HG03378 (cell line): Measurements from ENCODE around the gene GPR119.
"Not testable (repeated sequence)": the region's sequence is repeated elsewhere in the genome, so short reads cannot be mapped to it uniquely, and the experiment has no call there.

Experiments
- ATAC-seq: cut with Tn5 transposase; IDR thresholded peaks from one replicate; pipeline ENCODE4 v1.9.1; 2021; ENCODE audit warnings: mild to moderate bottlenecking, moderate library complexity; ENCODE audit not compliant: unreplicated experiment

GPR119 gene

DNA sequence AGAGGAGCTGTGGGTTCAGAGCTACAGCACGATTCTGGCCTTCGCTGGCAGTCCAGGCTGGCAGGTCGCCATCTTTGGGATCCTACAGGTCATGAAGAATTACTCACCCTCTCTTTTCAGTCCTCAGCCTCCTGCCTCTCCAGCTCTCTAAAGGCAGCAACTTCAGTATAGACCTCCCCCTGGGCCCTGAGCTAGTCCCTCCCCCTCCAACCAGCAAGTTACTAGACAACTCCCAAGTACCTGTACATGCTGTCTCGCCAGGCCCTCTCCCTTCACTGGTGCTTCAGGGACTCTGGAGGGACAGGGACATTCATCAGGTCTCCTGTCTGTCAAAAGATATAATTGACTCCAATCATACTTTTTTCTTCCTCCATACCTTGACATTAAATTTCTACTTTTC, at the start of gene GPR119:
TSS of gene GPR119 (minus strand) at position 155 of the 400 bp plus-strand sequence. CDS start 227 bp downstream, outside the sequence.
- ATAC-seq: no peak

DNA sequence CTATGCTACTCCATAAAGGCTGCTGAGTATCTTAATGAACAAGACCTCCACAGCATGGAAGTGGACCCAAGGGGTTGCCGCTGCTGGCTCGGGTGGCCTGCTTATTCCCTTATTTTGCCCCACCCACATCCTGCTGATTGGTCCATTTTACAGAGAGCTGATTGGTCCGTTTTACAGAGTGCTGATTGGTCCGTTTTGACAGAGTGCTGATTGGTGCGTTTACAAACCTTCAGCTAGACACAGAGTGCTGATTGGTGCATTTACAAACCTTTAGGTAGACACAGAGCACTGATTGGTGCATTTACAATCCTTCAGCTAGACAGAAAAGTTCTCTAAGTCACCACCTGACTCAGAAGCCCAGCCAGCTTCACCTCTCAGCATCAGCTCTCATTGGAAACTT, 43.8 kb upstream of the GPR119 start:
- ATAC-seq: not testable (repeated sequence)

DNA sequence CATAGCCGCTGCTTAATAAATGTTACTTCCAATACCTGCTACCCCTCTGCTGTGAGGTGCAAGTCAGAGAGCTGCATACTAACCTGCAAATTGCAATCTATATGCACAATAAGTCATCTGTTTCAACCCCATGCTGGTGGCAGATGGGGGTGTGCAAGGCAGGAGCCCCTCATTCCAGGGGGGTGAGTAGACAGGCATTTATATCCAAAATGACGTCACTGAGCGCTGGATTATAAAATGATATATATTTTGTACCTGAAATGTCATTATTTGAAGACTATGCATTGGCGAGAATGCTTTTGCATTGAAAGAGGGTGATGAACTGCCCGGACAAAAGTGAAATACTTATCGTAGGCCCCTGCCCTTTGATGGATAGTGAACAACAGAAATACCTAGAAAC, 41.1 kb upstream of the GPR119 start:
- ATAC-seq: no peak

DNA sequence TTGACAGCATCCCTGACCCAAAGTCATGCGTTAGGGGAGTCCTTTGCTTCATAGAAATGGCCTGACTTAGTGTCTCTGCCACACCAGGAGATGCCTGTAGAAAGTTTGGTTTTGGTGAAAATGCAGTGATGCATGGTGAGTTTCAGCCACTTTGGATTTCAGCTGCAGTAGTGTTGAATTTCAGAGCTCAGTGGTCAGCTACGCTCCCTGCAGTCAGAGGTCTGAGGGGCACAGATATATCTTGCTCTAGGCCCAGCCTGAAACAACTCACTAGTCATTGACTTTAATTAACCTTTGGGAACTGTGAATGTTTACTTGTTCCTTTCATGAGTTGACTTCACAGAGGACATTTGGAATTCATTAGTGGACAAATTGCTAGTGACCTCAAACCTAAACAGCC, 33.8 kb upstream of the GPR119 start:
- no peak for ATAC-seq

DNA sequence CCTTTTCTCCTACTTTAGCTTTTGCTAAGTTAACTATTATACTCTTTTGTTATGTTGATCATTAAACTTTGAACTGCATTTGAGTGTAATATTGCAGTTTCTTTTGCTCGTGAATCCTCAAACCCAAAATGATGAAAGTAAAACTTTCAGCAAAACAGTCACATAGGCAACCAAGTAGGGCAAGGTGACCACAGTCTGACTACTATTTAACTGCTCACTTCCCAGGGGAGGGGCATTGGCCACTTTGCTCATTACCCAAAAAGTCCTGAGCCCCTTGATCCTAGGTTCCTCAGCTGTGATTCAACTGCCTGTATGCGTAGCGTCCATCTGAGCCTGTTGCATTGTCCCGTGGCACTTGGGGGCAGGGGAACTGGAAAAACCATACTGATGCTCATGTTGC, 33.3 kb upstream of the GPR119 start:
- ATAC-seq: peak; percentile 33

DNA sequence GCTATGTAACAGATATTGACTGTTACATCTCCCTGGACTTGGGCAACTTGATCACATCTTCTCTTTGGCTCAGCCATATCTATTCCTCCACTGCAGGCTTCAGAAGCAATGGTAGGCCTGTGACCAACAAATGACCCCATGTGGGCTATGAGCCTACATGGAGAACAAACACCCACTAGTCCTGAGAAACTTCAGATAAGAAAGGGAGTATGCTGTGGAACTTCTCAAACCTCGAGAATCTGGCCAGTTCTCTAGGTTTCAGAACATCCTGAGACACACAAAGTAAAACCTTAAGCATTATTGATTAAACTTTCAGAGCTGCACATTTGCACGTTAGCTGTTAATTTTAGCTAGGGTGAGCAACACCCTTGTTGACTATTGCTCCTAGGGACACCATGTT, 32.6 kb upstream of the GPR119 start:
- ATAC-seq: peak; percentile 56

DNA sequence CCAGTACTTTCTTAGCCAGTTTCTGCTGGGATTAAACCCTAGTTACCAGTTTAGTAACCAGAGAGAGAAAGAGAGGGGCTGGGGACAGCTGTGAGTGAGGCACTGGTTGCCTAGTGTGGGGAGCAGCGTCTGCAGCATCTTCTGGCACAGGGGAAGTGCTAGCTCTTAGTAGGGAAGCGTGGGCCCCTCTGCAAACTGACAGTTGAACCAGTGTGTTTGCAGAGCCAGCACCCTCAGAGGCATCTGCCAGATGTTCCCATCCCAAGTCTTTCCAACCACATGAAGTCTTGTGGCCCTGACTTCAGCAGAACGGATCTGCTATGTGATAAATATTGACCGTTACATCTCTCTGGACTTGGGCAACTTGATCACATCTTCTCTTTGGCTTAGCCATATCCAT, 31.3 kb upstream of the GPR119 start:
- no peak for ATAC-seq

DNA sequence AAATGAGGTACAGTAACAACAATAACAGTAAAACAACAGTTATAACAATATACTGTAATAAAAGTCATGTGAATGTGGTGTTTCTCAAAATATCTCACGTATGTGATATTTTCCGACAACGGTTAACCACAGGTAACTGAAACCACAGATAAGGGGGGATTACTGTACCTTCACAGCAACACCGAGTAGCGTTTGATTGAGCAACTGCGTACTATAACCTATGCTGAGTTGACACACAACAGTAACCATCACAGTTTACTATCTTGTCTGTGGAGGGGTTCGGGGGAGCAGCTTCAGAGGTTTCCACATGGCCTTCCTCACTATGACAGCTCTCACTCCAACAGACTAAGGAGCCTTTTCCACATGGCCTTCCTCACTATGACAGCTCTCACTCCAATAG, 29.7 kb upstream of the GPR119 start:
- no peak for ATAC-seq

DNA sequence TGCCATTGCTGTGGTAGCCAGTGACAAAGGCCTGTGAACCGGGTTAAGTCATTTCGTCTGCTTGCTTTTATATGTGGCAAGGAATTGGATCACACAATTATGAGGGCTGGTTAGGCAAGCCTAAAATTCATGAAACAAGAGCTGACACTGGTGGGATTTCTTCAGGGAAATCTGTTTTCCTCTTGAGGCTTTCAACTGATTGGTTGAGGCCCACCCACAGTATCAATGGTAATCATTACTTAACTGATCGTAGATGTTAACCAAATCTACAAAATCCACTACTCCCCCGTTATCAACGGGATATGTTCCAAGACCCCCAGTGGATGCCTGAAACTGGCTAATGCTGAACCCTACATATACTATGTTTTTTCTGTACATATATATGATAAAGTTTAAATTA, 29.3 kb upstream of the GPR119 start:
- no peak for ATAC-seq

DNA sequence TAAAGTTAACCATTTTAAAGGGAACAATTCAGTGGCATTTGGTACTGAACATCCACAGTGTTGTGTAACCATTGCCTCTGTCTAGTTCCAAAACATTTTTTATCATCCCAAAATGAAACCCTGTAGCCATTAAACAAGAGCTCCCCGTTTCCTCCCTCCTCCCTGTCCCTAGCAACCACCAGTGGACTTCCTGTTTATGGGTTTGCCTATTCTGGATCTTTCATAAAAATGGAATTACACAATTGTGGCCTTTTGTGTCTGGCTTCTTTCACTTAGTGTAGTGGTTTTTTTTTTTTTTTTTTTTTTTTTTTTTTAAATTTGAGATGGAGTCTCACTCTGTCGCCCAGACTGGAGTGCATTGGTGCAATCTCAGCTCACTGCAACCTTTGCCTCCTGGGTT, 27.9 kb upstream of the GPR119 start:
- no peak for ATAC-seq

DNA sequence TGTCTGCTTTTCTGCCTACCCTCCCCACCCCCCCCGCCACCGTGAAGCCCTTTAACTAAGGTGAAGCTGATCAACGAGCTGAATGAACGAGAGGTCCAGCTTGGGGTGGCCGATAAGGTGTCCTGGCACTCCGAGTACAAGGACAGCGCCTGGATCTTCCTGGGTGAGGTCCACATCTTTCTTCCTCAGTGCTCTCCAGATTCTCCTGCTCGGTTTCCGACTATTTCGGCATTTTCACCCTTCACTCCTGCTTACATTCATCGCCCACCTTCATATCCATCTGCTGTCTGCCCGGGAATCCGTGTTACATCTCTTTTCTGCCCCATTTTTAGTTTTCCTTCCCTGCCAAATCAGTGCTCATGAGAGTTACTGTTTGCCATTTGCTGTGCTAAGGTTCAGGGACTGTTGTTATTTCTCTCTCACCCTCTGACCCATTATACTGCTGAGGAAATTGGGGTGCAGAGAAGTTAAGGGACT, 16.8 kb upstream of the GPR119 start:
- ATAC-seq: no peak

DNA sequence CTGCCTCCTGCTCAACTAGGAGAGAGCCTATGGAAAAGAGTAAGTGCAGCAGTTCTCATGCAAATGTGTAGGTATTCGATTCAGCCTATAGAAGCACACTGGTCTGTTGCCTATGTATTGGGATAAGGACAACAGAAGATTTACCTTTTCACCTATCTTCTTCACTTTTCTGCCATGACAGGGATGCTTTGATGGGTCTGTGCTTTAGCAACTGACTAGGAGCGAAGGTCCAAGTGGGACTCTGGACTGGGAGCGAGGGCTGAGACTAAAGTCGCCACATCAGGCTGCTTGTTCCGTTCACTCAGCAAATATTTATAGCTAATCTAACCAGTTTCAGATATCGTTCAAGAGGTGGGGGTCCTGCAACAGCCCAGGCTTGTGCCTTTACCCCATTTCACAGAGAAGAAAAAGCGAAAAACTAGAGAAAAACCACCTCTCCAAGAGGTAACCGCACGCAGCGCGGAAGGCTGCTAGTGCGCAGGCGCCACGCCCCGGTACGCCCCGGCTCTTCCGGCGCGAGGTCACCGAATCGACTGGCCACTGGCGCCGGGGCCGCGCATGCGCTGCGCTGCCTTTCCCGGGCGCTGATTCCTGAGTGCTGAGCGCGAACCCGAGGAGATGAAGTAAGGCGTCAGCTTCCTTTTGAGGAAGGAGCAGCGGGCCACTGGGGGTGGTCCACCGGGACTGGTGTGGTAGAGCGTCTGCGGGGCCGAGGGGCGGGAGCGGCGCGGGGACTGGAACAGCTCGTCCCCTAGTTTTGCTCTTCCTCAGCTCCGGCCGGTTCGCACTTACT, 16.1 kb upstream of the GPR119 start, which contains the start of gene RBMX2:
TSS of gene RBMX2 (plus strand) at position 573 of the 793 bp plus-strand sequence. CDS start at position 619, 46 bp downstream.
- ATAC-seq: peak; percentile 86

DNA sequence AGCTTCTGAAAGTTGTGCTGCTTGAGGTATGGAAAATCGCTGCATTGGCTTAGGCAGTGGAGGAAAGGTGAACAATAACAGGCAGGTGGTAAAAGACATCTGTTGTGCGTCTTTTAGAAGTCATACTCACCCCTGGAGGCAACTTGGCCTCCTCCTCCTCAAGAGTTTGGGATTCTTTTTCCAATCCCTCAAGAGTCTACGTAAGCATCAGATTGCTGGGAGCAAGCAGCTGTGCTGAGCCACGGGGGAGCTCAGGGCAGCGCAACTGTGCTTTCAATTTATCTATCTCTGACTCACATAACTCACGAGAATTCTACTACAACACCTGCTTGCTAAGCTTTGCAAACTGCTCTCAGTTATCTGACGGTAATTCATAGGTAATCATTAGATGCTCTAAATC, 9.9 kb upstream of the GPR119 start:
- ATAC-seq: no peak

DNA sequence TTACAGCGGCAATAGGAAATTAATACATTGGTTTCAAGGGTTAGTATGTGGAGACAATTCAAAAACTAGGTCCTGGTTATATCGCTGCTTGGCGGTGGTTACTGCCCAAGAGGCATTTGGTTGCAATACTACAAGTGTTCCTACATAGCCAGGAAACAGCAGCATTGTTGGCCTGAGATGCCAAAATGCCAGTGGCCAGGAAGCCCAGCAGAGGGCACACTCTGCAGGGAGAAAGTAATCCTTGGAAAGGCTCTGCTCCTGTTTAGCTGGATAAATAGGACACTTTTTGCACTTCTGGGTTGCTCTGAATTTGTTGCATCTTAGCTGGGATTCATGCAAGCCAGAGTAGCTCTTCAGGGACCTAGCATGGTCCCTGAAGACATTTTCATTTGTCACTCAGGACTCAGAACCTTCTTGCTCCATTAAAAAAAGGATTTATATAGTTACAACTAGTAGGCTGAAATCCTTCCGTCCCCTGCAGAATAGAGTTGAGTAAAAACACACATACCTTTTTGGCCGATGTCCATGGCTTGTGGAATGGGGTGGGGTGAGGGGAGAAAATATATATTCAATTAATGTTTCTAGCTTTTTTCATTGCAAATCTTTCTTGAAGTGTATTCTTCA, 8.1 kb upstream of the GPR119 start:
- no peak for ATAC-seq

DNA sequence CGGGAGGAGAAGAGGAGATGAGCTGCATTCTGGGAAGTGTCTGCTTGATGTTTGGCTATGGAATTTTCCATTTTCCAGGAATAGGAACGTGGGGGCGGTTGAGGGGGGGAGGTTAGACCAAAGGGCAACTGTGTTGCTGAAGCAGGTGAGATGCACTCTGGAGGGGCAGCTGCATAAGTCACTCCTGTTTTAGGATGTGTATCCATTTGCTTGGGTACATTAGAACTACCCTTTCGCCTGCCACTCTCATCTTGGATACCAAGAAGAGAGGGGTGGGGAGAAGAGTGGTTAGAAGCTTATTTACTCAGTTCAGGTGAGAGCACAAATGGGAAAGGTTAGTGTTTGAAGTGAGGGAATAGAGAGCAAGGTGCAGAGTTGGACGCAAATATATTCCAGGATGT, 934 bp upstream of the GPR119 start:
- ATAC-seq: no peak

DNA sequence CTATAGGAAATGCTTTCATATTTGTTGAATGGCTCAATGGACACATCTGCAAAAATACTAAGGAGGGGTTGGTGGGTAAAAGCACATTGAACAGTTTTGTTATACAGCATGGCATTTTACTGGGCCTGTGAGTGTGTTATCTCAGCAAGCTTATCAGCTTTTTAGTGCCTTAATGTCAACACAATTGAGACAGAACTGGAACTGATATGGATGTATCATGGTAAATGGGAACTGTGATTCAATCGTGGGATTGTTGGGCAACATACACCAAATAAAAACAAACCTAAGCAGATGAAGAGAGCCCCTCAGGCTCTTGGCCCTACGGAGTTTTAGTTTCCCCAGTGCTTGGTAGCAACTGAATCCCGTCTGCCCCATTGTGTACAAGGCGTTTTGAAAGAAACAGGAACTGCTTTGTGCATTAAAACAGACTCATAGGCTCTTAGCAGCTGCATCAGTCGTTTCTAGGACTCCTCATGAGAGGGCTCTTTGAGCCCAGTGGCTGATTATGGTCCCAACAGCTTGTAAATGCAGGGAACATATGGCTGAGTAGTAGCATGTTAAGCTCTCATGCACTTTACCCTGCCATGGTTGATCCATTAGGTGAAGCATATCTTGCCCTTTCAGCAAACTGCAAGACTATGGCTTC, 7.3 kb downstream of the GPR119 start:
- ATAC-seq: no peak

DNA sequence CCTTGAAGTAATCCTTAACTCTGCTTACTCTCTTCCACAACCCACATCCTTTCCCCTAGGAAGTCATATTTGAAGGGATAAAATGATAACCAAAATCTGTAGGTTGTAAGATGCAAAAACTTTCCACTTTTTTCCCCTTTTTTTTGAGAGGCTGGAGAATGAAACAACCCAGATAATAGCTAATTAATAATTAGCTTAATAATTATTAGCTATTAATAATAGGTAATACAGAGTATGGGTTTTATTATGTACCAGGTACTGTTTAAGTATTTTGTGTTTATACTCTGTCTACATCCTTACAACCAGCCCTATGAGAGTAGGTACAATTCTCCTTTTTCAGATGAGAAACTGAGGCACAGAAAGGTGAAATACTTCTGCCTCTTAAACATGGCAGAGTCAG, 9.4 kb downstream of the GPR119 start:
- no peak for ATAC-seq

DNA sequence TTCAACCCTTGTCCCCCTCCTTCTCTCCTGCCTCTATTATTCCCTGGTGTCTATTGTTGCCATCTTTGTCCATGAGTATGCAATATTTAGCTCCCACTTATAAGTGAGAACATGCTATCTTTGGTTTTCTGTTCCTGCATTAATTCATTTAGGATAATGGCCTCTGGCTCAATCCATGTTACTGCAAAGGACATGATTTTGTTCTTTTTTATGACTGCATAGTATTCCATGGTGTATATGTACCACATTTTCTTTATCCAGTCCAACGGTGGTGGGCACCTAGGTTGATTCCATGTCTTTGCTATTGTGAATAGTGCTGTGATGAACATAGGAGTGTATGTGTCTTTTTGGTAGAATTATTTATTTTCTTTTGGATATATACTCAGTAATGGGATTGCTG, 33.4 kb downstream of the GPR119 start:
- not testable (repeated sequence) for ATAC-seq

DNA sequence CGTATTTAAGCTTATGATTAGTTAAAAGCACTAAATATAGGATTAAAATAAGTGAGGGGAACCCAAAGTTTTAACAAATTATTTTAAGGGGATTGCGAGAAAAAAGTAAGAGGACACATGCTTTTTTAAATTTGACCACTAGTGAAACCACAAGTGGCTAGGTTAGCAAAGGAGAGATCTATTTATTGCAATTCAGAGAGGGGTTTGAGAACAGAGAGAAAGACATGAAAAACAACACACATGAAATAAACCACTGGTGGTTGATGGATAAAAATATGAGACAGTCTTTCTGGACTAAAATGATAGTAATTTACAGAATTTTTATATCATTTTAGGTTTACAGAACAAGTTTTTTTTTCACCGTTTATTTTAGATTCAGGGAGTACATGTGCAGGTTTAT, 33.9 kb downstream of the GPR119 start:
- no peak for ATAC-seq

DNA sequence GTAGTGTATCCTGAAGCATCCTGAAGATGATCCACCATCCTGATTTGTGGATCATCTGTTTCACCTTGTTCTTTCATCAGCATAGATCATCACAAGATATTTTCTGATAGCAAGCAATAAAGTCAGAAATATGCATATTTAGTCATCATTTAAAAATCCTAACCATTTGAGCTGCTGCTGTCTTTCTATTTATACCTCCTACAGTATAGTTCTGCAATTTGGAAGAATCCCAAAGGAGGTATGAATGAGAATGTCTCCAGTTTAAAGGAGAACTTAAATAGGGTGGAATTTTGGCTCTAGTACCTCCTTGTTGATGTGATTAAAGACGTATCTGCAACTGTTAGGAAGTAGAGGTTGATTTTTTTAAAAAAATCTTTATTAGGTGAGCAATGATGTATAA, 38.2 kb downstream of the GPR119 start:
- no peak for ATAC-seq

DNA sequence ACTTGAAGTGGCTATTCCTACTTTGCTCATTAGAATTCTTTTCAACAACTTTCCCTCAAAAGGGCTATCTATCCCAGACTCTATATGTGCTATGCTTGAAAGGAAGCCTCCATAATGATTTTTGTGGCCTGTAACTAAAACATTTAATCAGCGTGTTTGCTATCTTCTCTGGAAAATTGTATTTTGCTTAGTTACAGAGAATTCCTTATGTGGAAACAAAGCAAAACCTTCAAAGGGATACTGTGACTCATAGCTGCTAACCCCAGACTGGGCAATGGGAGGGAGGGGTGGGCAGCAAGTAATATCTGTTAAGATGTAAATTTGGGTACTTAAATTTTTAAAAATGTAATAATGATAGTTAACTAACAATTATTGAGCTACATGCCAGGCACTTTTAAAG, 42.1 kb downstream of the GPR119 start:
- ATAC-seq: no peak

DNA sequence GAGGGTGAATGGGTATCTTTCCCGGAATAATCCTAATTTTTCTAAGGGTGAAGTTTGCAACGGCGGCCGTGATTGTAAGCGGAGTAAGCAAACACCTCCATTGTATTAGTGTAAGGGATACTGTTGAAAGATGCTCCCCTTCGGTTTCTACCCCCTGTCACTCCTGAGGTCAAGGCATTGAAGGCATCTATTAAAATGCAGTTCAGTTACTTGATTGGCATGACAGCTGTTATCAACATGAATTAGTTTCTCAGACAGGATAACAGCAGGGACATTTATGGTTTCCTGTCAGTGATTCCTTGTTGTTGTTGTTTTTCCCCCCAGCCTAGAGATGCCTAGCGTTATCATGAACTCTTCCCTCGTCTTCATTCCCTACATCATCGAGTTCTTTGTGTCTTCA, 45.2 kb downstream of the GPR119 start:
- ATAC-seq: no peak
